ENCODE data around the gene TTC23. TPM values are rescaled to one million over a fixed set of nuclear protein-coding genes. Genes with fewer than 3 reads are reported as not detected.
A peak's percentile ranks its signal among the peaks of the same experiment; 100 is the strongest.

Gene TTC23
- total and polyA plus RNA-seq, 7 donors, result 5.5 to 33.0 (median 19.9) TPM

GRCh38 chr15:99250857-99251841 lies 1.8 kb upstream of the TTC23 start, which contains the start of gene LRRC28:
TSS of gene LRRC28 (plus strand) at chr15:99251481. CDS start at chr15:99255958, 4,477 bp downstream.
- H3K27ac ChIP-seq, result peak within 1 kb of the TSS; percentile 90 to 95 (median 93)
- H3K9me3 ChIP-seq, result no peaks in the 10 kb centered on the region
- intact Hi-C loops (cut with DNase I), result no loop called here
- H3K4me3 ChIP-seq, result peak within 1 kb of the TSS; percentile 71 to 80 (median 72)
- peak; percentile 91 to 98 for TF ChIP-seq POLR2A (IDR thresholded peaks at IDR 0.05)
- TF ChIP-seq EP300 (IDR thresholded peaks at IDR 0.05), result no peak
- peak; percentile 94 to 100 (median 99) for TF ChIP-seq POLR2AphosphoS5 (IDR thresholded peaks at IDR 0.05)
- TF ChIP-seq CTCF (IDR thresholded peaks at IDR 0.05), result no peak
- no peaks in the 10 kb centered on the region for H3K27me3 ChIP-seq
- DNase-seq, result peak; percentile 99
- 1% methylated on average over 90 of the region's 90 CpGs for WGBS, 2 donors
- H3K36me3 ChIP-seq, result peaks cover 0 to 3% (median 1%) of the 10 kb centered on the region in 4 donors
- peaks cover 0 to 51% (median 34%) of the 10 kb centered on the region in 4 donors for H3K4me1 ChIP-seq

DNA sequence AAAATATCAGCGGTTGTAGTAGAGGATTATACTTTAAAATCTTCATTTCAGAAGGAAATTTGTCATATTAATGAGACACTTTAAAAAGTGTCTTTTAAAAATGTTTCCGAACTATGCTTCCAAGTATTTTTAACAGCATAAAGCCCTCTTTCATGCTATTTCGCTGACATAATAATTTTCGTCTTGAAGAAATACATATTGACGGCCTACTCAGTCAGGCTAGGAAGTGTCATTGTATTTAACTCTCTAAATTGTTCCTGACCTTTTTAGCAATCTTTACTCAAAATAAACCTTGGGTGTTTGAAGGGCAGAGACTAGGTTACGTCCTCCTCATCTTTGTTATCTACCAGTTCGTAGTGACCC lies 1.1 kb upstream of the TTC23 start:
- DNase-seq, result no peak
- intact Hi-C loops (cut with DNase I), result no loop called here
- Histone ChIP-seq H3K36me3 (no peaks in the 10 kb centered on the region), H3K9me3 (no peaks in the 10 kb centered on the region), H3K4me3 (peak overlapping the region; percentile 65 to 80 (median 72)), H3K27me3 (no peaks in the 10 kb centered on the region), H3K27ac (peak overlapping the region; percentile 90 to 95 (median 93)), H3K4me1 (peaks cover 0 to 51% (median 34%) of the 10 kb centered on the region in 4 donors)
- 19 to 27% methylated on average over 7 of the region's 7 CpGs for WGBS, 2 donors
- TF ChIP-seq EP300 (IDR thresholded peaks at IDR 0.05), result no peak
- no peak for TF ChIP-seq POLR2A (IDR thresholded peaks at IDR 0.05)
- no peak for TF ChIP-seq POLR2AphosphoS5 (IDR thresholded peaks at IDR 0.05)
- TF ChIP-seq CTCF (IDR thresholded peaks at IDR 0.05), result no peak

GRCh38 chr15:99250001-99250400 lies 620 bp upstream of the TTC23 start:
- no peak for DNase-seq
- H3K4me1 ChIP-seq, result peaks cover 0 to 51% (median 34%) of the 10 kb centered on the region in 4 donors
- WGBS, 2 donors, result 25 to 46% methylated on average over 4 of the region's 4 CpGs
- no peak for TF ChIP-seq POLR2A (IDR thresholded peaks at IDR 0.05)
- no peak for TF ChIP-seq CTCF (IDR thresholded peaks at IDR 0.05)
- no peak for TF ChIP-seq EP300 (IDR thresholded peaks at IDR 0.05)
- TF ChIP-seq POLR2AphosphoS5 (IDR thresholded peaks at IDR 0.05), result no peak
- H3K36me3 ChIP-seq, result peaks cover 0 to 3% (median under 1%) of the 10 kb centered on the region in 4 donors
- peak overlapping the region; percentile 90 to 95 (median 93) for H3K27ac ChIP-seq
- no peaks in the 10 kb centered on the region for H3K27me3 ChIP-seq
- H3K9me3 ChIP-seq, result no peaks in the 10 kb centered on the region
- intact Hi-C loops (cut with DNase I), result no loop called here
- peak overlapping the region; percentile 65 to 80 (median 72) for H3K4me3 ChIP-seq

DNA sequence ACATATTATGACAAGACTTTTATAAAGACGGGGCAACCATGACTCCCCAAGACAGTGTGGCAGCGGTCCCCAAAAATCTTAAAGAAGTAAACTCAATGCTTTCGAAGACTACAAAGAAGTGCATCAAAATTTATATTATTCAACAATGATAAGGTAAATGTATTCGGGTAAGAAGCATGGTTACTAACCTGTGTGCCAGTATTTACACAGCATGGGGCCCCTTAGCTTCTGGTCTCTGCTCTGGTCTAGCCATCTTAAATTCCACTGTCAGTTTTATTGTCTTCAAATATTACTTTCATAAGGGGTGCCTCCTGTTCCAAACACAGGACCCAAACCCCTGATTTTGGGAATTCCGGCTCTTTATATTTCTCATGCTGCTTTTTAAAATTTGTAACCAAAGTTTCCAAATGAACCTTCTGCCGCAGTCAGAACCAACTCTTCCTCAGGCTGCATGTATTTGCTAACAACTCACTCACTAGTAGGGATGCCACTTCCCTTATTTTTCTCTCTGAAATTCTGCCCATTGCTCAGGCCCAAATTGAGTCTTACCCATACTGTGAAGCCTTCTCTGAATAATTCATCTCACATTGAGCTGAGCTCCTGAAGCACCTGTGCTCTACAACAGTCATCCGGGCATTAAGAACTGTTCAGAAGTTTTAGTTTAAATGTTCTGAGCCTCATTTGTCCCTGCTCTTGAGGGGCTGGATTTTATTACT lies 1.2 kb downstream of the TTC23 start:
- peak overlapping the region in 3 of 4 donors; percentile 71 to 80 (median 72) for H3K4me3 ChIP-seq
- DNase-seq, result no peak
- H3K9me3 ChIP-seq, result no peaks in the 10 kb centered on the region
- peak overlapping the region in 3 of 4 donors; percentile 90 to 95 (median 94) for H3K27ac ChIP-seq
- peaks cover 0 to 46% (median 31%) of the 10 kb centered on the region in 4 donors for H3K4me1 ChIP-seq
- TF ChIP-seq EP300 (IDR thresholded peaks at IDR 0.05), result no peak
- TF ChIP-seq POLR2A (IDR thresholded peaks at IDR 0.05), result no peak
- no peak for TF ChIP-seq CTCF (IDR thresholded peaks at IDR 0.05)
- no peak for TF ChIP-seq POLR2AphosphoS5 (IDR thresholded peaks at IDR 0.05)
- no peaks in the 10 kb centered on the region for H3K27me3 ChIP-seq
- peaks cover 0 to 6% (median 3%) of the 10 kb centered on the region in 4 donors for H3K36me3 ChIP-seq
- intact Hi-C loops (cut with DNase I), result no loop called here
- WGBS, 2 donors, result 44 to 71% methylated on average over 7 of the region's 7 CpGs
